Natural killer cell (primary cell): Measurements from ENCODE around the gene CKM. TPM values are rescaled to one million over a fixed set of nuclear protein-coding genes. Genes with fewer than 3 reads are reported as not detected.

Experiments
- ATAC-seq, 3 donors: fragments of 150-1000 bp in 2 of 3; fragments of 200-7000 bp in 1 of 3; cut with Tn5 transposase; 1 replicate in 1 of 3; 2 replicates in 2 of 3; pipeline ENCODE4 v1.10.0; 2021; ENCODE audit warnings: mild to moderate bottlenecking in 2 of 3, moderate library complexity in 2 of 3
- DNase-seq, 2 donors: peaks; one replicate each; pipeline versions ENCODE4 v3.0.0 to v3.0.0-alpha.2; 2013 to 2021; ENCODE audit warnings: mixed read lengths in 1 of 2
- H3K27ac ChIP-seq: one replicate; pipeline ENCODE4 v1.5.1; 2013; ENCODE audit warnings: mild to moderate bottlenecking, low read length
- H3K27me3 ChIP-seq: one replicate; pipeline ENCODE4 v1.6.1; 2013; ENCODE audit warnings: low read length; ENCODE audit not compliant: control insufficient read depth, insufficient read depth
- H3K36me3 ChIP-seq: one replicate; pipeline ENCODE4 v1.6.1; 2013; ENCODE audit warnings: low read length; ENCODE audit not compliant: control insufficient read depth, insufficient read depth
- H3K4me1 ChIP-seq: one replicate; pipeline ENCODE4 v1.6.1; 2013; ENCODE audit warnings: low read length; ENCODE audit not compliant: control insufficient read depth, insufficient read depth
- H3K4me3 ChIP-seq: one replicate; pipeline ENCODE4 v1.5.1; 2013; ENCODE audit warnings: low read length
- H3K9me3 ChIP-seq: one replicate; pipeline ENCODE4 v1.6.1; 2013; ENCODE audit warnings: low read length; ENCODE audit not compliant: control insufficient read depth, insufficient read depth
- H3K27ac Mint-ChIP-seq, 2 donors: one replicate each; pipeline ENCODE4 v1.8.0; 2022; ENCODE audit warnings: mild to moderate bottlenecking in 2 of 2, mixed read lengths in 2 of 2, moderate library complexity in 1 of 2
- H3K27me3 Mint-ChIP-seq, 2 donors: one replicate each; pipeline ENCODE4 v1.8.0; 2022; ENCODE audit warnings: low read depth in 2 of 2, mixed read lengths in 2 of 2
- H3K36me3 Mint-ChIP-seq: one replicate; pipeline ENCODE4 v1.8.0; 2022; ENCODE audit warnings: mixed read lengths
- H3K4me1 Mint-ChIP-seq, 2 donors: one replicate each; pipeline ENCODE4 v1.8.0; 2022; ENCODE audit warnings: mixed read lengths in 2 of 2
- H3K4me3 Mint-ChIP-seq: one replicate; pipeline ENCODE4 v1.8.0; 2022; ENCODE audit warnings: mild to moderate bottlenecking, moderate library complexity, mixed read lengths
- H3K9me3 Mint-ChIP-seq, 2 donors: one replicate each; pipeline ENCODE4 v1.8.0; 2022; ENCODE audit warnings: mixed read lengths in 2 of 2
- CTCF ChIP-seq: fragments of 200-600 bp; IDR thresholded peaks from one replicate; pipeline ENCODE4 v1.8.0; 2022; ENCODE audit warnings: antibody characterized with exemption
- WGBS: methylation state at CpG from one replicate; pipeline ENCODE4 v1.1.7; 2013; ENCODE audit warnings: missing lambda C conversion rate; ENCODE audit not compliant: insufficient coverage; 5-methylcytosine and 5-hydroxymethylcytosine counted together
- intact Hi-C: fragments of 100-400 bp; cut with micrococcal nuclease; formaldehyde crosslinking; loops from one replicate; pipeline ENCODE4 v1.14.2; 2022
- total RNA-seq, 4 donors: library from RNA; stranded (reverse); fragments of 120-200 nt in 1 of 4; gene quantifications; one replicate each; pipeline versions ENCODE4 v1.2.3 to v1.2.4, GENCODE V29; 2013 to 2022

The CKM gene
- total RNA-seq, 3 donors from 2014 or later (not counting 1 experiment from before 2014, with no cell fraction given), result not detected

- Mint-ChIP-seq H3K4me3 (no peak overlapping the region), H3K27ac (no peak overlapping the region)
These were observed 29.0 kb downstream of the CKM start for GRCh38 chr19:45293682-45294081.

GRCh38 chr19:45291834-45292233 lies 30.8 kb downstream of the CKM start:
- WGBS, result 100% methylated on average over 1 of the region's 1 CpG
- no peak overlapping the region for H3K4me3 ChIP-seq
- Mint-ChIP-seq H3K4me1 (no peaks in the 10 kb centered on the region), H3K27ac (no peak overlapping the region), H3K4me3 (no peak overlapping the region), H3K27me3 (no peaks in the 10 kb centered on the region), H3K36me3 (peaks cover 11% of the 10 kb centered on the region), H3K9me3 (no peaks in the 10 kb centered on the region)
- H3K36me3 ChIP-seq, result peaks cover 26% of the 10 kb centered on the region
- H3K9me3 ChIP-seq, result no peaks in the 10 kb centered on the region
- intact Hi-C loops, result no loop called here
- H3K27me3 ChIP-seq, result no peaks in the 10 kb centered on the region
- H3K4me1 ChIP-seq, result no peaks in the 10 kb centered on the region
- TF ChIP-seq CTCF, result no peak
- DNase-seq (no peak), ATAC-seq (no peak)
- no peak overlapping the region for H3K27ac ChIP-seq

More at GRCh38 chr19:45293682-45294081, 29.0 kb downstream of the CKM start:
- Mint-ChIP-seq H3K27me3 (no peaks in the 10 kb centered on the region), H3K36me3 (peaks cover 11% of the 10 kb centered on the region), H3K4me1 (no peaks in the 10 kb centered on the region), H3K9me3 (no peaks in the 10 kb centered on the region)
- Histone ChIP-seq H3K4me1 (no peaks in the 10 kb centered on the region), H3K27ac (no peak overlapping the region), H3K27me3 (no peaks in the 10 kb centered on the region), H3K9me3 (no peaks in the 10 kb centered on the region), H3K4me3 (no peak overlapping the region), H3K36me3 (peaks cover 21% of the 10 kb centered on the region)
- WGBS, result 89% methylated on average over 4 of the region's 4 CpGs
- intact Hi-C loops, result no loop called here
- no peak for DNase-seq
- no peak for ATAC-seq
- no peak for TF ChIP-seq CTCF

- Histone ChIP-seq H3K9me3 (no peaks in the 10 kb centered on the region), H3K36me3 (peaks cover 21% of the 10 kb centered on the region), H3K27me3 (no peaks in the 10 kb centered on the region), H3K4me3 (no peak overlapping the region), H3K27ac (no peak overlapping the region), H3K4me1 (no peaks in the 10 kb centered on the region)
- Mint-ChIP-seq H3K27me3 (no peaks in the 10 kb centered on the region), H3K27ac (no peak overlapping the region), H3K9me3 (no peaks in the 10 kb centered on the region), H3K36me3 (peaks cover 11% of the 10 kb centered on the region), H3K4me3 (no peak overlapping the region), H3K4me1 (no peaks in the 10 kb centered on the region)
- 98% methylated on average over 6 of the region's 6 CpGs for WGBS
- ATAC-seq (peak in 1 of 3 donors; percentile 30), DNase-seq (no peak)
- no peak for TF ChIP-seq CTCF
- intact Hi-C loops, result no loop called here
These were observed 32.2 kb downstream of the CKM start for GRCh38 chr19:45290381-45290931.

- Mint-ChIP-seq H3K4me1 (no peaks in the 10 kb centered on the region), H3K4me3 (no peak overlapping the region), H3K27ac (no peak overlapping the region), H3K36me3 (no peaks in the 10 kb centered on the region), H3K27me3 (no peaks in the 10 kb centered on the region), H3K9me3 (no peaks in the 10 kb centered on the region)
- no peak overlapping the region for H3K4me3 ChIP-seq
- 66% methylated on average over 7 of the region's 7 CpGs for WGBS
- DNase-seq, result no peak
- H3K27ac ChIP-seq, result no peak overlapping the region
- TF ChIP-seq CTCF, result no peak
- ATAC-seq, result peak in 1 of 3 donors; percentile 37
- intact Hi-C loops, result no loop called here
- H3K4me1 ChIP-seq, result no peaks in the 10 kb centered on the region
- peaks cover 33% of the 10 kb centered on the region for H3K36me3 ChIP-seq
- no peaks in the 10 kb centered on the region for H3K9me3 ChIP-seq
- H3K27me3 ChIP-seq, result no peaks in the 10 kb centered on the region
These were observed 39.1 kb downstream of the CKM start for GRCh38 chr19:45283443-45284033.
